BJ (cell line): Measurements from ENCODE around the gene MDM2. TPM values are rescaled to one million over a fixed set of nuclear protein-coding genes. Genes with fewer than 3 reads are reported as not detected.

ENCODE experiments used
- CTCF ChIA-PET: fragments of 350-600 bp; formaldehyde crosslinking; extraction: SDS; loops from one replicate; lab custom pipeline; 2021; ENCODE audit warnings: antibody characterized with exemption, inconsistent platforms; lab: Yijun Ruan, JAX
- POLR2A ChIA-PET: fragments of 300-600 bp; sonication (Branson Sonifier 250); formaldehyde crosslinking; extraction: SDS; loops from one replicate; lab custom pipeline; 2021; ENCODE audit warnings: antibody characterized with exemption; lab: Charles Lee
- DNase-seq: peaks from one replicate; pipeline ENCODE4 v3.0.0-alpha.2; 2011; ENCODE audit warnings: low read depth
- H3K27me3 ChIP-seq: 2 replicates; pipeline ENCODE4 v1.6.0; 2011; ENCODE audit warnings: low read length; ENCODE audit not compliant: control insufficient read depth, insufficient read depth
- H3K36me3 ChIP-seq: 2 replicates; pipeline ENCODE4 v1.5.1; 2011; ENCODE audit warnings: low read length; ENCODE audit not compliant: control insufficient read depth, insufficient read depth
- H3K4me3 ChIP-seq: 2 replicates; pipeline ENCODE4 v1.5.1; 2011; ENCODE audit warnings: low read depth, mild to moderate bottlenecking, control low read depth, low read length
- CTCF ChIP-seq: IDR thresholded peaks from 2 replicates; pipeline ENCODE4 v1.5.1; 2011; ENCODE audit warnings: low read depth, mild to moderate bottlenecking, control low read depth, inconsistent platforms, low read length, moderate library complexity; ENCODE audit not compliant: insufficient read depth
- polyA plus RNA-seq: library from polyadenylated mRNA; depleted of rRNA; stranded (reverse); fragments of >200 nt; gene quantifications from 2 replicates; pipeline ENCODE4 v1.2.3, GENCODE V29; 2011

MDM2 gene
- polyA plus RNA-seq, 1 experiment: 15.1 TPM

DNA sequence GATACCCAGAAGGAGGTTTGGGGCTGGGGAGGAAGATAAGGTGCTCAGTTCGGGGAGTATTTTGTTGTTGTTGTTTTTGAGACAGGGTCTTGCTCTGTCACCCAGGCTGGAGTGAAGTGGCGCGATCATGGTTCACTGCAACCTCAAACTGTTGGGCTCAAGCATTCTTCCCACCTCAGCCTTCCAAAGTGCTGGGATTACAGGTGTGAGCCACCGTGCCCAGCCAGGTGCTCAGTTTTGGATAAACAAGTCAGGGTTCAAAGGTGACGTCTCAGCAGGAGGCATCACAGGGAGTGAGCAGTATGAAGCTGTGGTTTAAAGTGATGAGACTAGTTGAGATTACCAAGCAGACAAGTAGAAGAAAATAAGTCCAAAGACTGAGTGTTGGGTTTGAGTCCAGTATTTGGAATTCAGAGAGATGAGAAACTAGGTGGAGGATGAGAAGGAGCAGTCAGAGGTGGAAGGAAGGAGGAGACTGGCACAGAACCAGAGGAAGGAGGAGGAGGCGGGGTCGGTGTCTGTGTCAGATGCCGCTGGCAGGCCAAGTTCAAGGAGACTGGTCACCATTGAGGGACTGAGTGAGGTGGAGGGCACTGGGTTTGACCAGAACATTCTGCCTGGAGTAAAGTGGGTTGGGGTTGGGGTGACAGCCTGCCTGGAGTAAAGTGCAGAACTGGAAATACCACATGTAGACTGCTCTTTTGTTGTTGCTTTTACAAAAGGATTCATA is 45.9 kb upstream of the MDM2 start:
- ChIA-PET CTCF (interaction anchor here (0.6 kb wide), 1 partner anchor 75 kb away, joined by 3 read pairs; no protein-coding TSS in a partner anchor), POLR2A (no interaction called here)
- no peak for DNase-seq
- Histone ChIP-seq H3K4me3 (no peak overlapping the region), H3K36me3 (peaks cover 2% of the 10 kb centered on the region; the same call in 1 of the 2 replicates), H3K27me3 (no peaks in the 10 kb centered on the region)
- TF ChIP-seq CTCF: no peak

DNA sequence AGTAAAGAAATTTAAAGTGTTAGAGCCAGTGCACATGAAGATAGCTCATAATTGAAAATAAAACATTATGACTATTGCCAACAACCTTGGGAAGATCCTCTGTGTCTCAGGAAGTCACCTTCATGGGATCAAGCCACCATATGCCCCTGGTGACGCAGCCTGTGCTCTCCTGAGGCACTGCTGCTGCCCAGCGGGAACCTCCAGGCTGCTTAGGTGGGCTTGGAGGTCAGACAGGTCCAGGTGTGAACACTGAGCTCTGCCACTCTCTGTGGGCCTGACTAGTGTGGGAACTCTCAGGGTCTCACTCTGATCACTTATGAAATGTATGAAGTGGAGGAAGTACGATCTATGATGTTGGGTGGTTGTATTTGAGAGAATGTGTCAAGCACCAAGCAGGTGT is 45.3 kb upstream of the MDM2 start:
- Histone ChIP-seq H3K36me3 (peaks cover 2% of the 10 kb centered on the region; the same call in 1 of the 2 replicates), H3K27me3 (no peaks in the 10 kb centered on the region), H3K4me3 (no peak overlapping the region)
- ChIA-PET CTCF (interaction anchor here (0.6 kb wide), 1 partner anchor 74 kb away, joined by 3 read pairs; no protein-coding TSS in a partner anchor), POLR2A (no interaction called here)
- no peak for TF ChIP-seq CTCF
- DNase-seq: no peak

- CTCF ChIA-PET: no interaction called here
- POLR2A ChIA-PET: no interaction called here
- DNase-seq: no peak
- Histone ChIP-seq H3K36me3 (peaks cover 2% of the 10 kb centered on the region; the same call in 1 of the 2 replicates), H3K4me3 (no peak overlapping the region), H3K27me3 (no peaks in the 10 kb centered on the region)
- no peak for TF ChIP-seq CTCF
Measured at GRCh38 chr12:68765696-68766095, 42.3 kb upstream of the MDM2 start.

- no peak for DNase-seq
- H3K36me3 ChIP-seq: peaks cover 2% of the 10 kb centered on the region; the same call in 1 of the 2 replicates
- H3K27me3 ChIP-seq: no peaks in the 10 kb centered on the region
- ChIA-PET POLR2A (no interaction called here), CTCF (no interaction called here)
- TF ChIP-seq CTCF: no peak
- H3K4me3 ChIP-seq: no peak overlapping the region
Measured at GRCh38 chr12:68766646-68767045, 41.3 kb upstream of the MDM2 start.

- H3K36me3 ChIP-seq: peaks cover 2% of the 10 kb centered on the region; the same call in 1 of the 2 replicates
- no peaks in the 10 kb centered on the region for H3K27me3 ChIP-seq
- POLR2A ChIA-PET: no interaction called here
- H3K4me3 ChIP-seq: no peak overlapping the region
- no peak for TF ChIP-seq CTCF
- no peak for DNase-seq
- CTCF ChIA-PET: no interaction called here
Measured at GRCh38 chr12:68767191-68767590, 40.8 kb upstream of the MDM2 start.
